ENCODE measurements around the gene HCLS1.
"Not testable (repeated sequence)": the region's sequence is repeated elsewhere in the genome, so short reads cannot be mapped to it uniquely, and the experiment has no call there.

HCLS1 gene

GRCh38 chr3:121654493-121655385 lies 6.0 kb downstream of the HCLS1 start:
- DNase-seq, result no peak

DNA sequence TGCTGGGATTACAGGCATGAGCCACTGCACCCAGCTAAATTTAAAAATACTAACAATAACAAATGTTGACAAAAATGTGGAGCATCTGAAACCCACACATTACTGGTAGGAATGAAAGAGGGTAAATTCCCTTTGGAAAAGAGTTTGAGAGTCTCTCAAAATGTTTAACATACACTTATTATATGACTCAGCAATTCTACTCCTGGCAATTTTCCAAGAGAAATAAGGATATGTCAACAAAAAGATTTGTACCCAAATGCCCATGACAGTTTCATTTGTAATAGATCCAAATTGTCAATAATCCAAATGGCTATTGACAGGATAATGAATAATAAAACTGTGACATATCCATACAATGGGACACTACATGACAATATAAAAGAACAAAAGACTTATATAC lies 9.0 kb downstream of the HCLS1 start:
- DNase-seq, result peak in 2 of 4 experiments; percentile 13 to 52

DNA sequence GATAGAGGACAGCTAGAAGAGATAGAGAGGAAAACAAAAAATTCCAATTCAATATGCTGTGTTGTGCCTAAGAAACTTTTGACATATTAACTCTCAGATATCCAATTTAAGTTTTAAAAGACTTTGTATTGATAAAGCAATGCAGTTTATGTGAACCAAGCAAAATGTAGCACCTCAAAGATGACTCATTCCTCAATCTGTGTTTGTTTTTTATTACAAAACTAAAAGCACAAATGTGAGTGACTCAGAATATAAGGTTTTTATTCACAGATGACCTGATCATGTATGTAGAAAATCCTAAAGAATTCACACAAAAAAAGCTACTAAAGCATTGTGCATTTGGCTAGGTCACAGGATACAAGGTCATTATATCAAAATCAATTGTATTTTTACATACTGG lies 11.1 kb downstream of the HCLS1 start:
- no peak for DNase-seq

DNA sequence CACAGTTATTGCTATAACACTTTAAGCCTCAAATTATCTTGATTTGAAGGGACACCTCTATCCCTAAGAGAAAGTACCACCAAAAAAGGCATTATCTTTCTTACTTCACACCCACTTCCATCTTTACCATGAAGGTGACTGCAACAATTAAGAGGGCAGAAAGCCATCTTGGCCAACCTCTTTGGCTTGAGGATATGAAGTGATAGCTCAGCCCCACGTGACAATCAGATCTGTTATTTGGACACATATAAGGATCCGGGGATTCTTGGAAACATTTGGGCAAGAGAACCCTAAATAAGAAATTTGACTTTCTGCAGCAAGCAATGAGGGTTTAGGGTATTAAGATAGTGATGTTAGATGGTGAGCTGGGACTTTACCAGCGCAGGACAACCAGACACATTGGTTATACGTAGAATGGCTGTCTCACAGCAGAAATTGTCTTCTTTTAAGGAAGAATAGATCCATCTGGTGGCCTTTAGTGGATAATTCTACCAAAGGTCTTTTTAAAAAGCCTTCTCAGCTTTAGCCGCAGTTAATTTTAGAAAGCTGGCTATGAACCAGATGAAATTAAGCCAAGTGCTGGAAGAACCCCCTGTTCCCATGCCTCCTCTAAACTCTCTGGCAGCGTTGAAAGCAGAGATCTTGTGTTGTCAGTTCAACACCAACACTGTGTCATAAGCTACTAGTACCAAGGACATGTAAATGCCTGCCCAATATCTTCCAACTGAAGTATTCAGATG lies 12.3 kb downstream of the HCLS1 start:
- DNase-seq, result no peak

- DNase-seq, result no peak
Observed at GRCh38 chr3:121645054-121645453, 15.6 kb downstream of the HCLS1 start.

- DNase-seq, result no peak
Observed at GRCh38 chr3:121642601-121643314, 17.9 kb downstream of the HCLS1 start.

GRCh38 chr3:121641127-121641526 lies 19.6 kb downstream of the HCLS1 start:
- no peak for DNase-seq

DNA sequence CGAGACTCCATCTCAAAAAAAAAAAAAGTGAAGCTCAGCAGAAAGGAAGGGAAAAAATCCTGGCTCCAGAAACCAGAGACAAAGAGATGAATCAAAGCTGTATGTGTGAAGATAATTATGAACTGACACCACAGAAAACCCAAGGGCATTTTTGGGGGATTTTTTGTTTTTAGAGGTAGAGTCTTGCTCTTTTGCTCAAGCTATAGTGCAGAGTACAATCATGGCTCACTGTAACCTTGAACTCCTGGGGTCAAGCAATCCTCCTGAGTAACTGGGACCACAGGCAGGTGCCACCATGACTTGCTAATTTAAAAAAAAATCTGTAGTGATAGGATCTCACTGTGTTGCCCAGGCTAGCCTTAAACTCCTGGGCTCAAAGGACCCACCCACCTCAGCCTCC lies 22.8 kb downstream of the HCLS1 start:
- no peak for DNase-seq

DNA sequence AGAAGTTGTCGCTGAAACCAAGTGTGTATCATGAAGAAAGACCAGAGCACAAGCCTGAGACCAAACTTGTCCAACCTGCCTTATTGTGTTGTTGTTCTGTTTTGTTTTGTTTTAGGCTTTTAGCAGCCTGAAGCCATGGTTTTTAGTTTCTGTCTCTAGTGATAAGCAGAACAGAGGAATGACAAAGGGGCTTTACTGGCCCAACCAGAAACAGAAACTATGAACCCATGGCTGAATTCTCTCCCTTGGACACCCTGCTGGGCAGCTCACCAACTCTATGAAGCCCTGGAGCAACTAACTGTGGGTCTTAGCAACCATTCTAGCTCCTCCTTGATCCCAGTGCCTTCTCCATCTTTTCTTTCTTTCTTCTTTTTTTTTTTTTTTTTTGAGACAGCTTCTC lies 30.3 kb downstream of the HCLS1 start:
- no peak for DNase-seq

DNA sequence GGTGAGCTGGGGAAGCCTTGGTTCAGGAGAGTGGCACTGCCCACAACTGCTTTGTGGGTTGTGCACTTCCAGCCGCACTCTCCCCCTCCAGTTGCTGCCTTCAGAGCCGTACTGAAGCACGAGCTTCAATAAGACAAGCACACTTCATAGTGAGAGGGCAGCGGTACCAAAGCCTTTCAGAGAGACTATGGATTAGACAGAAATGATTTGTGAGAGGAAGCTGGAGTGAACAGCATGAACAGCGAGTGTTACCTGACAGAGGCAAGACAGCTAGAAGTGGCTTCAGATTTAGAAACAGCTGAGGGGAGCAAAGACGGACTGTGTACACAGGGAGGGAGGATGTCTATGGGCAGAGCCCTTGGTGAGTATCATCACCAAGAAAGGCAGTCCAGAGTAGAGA lies 31.1 kb downstream of the HCLS1 start:
- no peak for DNase-seq

GRCh38 chr3:121627622-121628021 lies 33.1 kb downstream of the HCLS1 start:
- no peak for DNase-seq

- DNase-seq, result no peak
Observed at GRCh38 chr3:121627211-121627610, 33.5 kb downstream of the HCLS1 start.

GRCh38 chr3:121626495-121626894 lies 34.2 kb downstream of the HCLS1 start:
- DNase-seq, result no peak

DNA sequence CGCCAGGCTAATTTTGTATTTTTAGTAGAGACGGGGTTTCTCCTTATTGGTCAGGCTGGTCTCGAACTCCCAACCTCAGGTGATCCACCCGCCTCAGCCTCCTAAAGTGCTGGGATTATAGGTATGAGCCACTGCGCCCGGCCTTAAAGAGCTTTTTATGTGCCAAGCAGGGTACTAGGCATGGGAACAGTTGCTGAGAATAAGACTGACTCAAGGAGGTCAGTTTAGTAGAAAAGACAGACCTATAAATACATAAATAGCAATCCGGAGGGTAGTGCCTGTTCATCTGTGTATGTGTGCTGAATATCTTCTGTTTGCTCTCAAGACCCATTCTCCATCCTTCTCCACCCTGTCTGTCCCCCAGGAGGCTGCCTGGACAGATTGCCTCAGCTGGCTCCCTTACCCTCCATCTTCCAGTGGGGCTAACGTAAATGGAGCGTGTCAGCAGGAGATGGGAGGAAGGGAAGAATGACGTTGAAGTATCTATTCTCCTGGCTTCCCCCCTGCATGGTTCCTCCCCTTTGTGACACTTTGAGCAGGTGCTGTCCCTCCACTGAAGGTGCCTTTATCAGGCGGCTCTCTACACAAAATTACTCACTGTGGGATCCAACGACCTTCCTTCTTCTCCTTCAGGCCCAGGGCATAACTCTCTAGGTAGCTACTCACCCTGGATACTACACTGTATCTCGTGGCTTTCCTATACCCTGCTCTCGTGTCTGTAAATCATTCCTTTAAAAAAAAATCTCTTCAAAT lies 36.4 kb downstream of the HCLS1 start:
- DNase-seq, result no peak

DNA sequence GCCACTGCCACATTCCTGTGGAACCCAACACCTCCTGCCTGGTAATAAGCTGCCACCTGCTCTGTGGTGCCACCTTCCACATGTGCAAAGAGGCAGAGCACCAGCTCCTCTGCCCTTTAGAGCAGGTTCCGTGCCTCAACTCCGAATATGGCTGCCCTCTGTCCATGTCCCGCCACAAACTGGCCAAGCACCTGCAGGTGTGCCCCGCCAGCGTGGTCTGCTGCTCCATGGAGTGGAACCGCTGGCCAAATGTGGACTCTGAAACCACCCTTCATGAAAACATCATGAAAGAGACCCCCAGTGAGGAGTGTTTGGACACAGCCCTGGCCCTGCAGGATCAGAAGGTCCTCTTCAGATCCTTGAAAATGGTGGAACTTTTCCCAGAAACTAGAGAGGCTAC lies 39.2 kb downstream of the HCLS1 start:
- no peak for DNase-seq

DNA sequence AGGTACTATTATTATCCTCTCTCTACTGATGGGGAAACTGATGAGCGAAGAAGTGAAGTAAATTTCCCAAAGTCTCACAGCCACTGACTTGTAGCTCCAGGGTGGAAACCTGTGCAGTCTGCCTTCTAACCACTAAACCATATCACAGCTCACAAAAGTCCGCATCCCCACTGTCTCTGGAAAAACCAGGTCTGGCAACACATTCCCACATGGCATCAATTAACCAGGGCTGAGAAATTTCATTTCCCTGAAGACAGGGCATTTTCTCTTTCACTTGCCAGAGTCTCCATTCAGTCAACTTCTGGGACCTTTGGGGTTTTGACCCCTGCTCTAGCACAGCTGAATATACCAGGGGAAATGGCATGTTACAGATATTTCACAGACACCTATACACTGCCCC lies 41.0 kb downstream of the HCLS1 start:
- no peak for DNase-seq

GRCh38 chr3:121606106-121606505 lies 54.6 kb downstream of the HCLS1 start:
- DNase-seq, result no peak

DNA sequence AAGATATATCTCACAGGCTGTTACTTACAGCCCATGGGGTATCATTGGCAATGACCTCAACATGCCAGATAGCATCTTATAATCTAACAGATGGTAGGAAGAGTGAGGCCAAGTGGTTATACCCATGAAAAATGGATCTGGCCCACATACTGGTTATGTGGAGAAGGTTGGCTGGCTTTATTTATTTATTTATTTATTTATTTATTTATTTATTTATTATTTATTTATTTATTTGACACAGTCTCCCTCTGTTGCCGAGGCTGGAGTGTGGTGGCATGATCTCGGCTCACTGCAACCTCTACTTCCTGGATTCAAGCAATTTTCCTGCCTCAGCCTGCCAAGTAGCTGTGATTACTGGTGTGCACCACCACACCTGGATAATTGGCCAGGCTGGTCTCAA lies 55.9 kb downstream of the HCLS1 start:
- no peak for DNase-seq

- no peak for DNase-seq
Observed at GRCh38 chr3:121601212-121601812, 59.4 kb downstream of the HCLS1 start.

DNA sequence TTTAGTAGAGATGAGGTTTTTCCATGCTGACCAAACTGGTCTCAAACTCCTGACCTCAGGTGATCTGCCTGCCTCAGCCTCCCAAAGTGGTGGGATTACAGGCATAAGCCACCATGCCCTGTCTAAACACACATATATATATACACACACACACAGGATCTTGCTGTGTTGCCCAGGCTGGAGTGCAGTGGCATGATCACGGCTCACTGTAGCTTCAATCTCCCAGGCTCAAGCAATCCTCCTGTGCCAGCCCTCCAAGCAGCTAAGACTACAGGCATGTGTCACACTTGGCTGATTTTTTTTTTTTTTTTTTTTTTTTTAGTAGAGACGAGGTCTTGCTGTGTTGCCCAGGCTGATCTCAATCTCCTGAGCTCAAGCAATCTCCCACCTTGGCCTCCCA lies 60.8 kb downstream of the HCLS1 start:
- DNase-seq, result not testable (repeated sequence)

GRCh38 chr3:121598564-121598963 lies 62.1 kb downstream of the HCLS1 start:
- no peak for DNase-seq

- no peak for DNase-seq
Observed at GRCh38 chr3:121595765-121596406, 64.8 kb downstream of the HCLS1 start.

Measured in suppressor macrophage (primary cell).